ENCODE results near the gene PPP1R1B.

PPP1R1B gene

GRCh38 chr17:39658760-39659159 is 32.0 kb downstream of the PPP1R1B start:
- in situ Hi-C loops (cut with MboI; ENCODE audit: low pct_unique_long_range_greater_than_20kb, low sequenced_read_pairs, unreplicated experiment) = no loop called here

GRCh38 chr17:39659279-39660010 is 32.7 kb downstream of the PPP1R1B start:
- DNase-seq (ENCODE audit: low spot score) = no peak
- in situ Hi-C loops (cut with MboI; ENCODE audit: low pct_unique_long_range_greater_than_20kb, low sequenced_read_pairs, unreplicated experiment) = no loop called here
- no peak for TF ChIP-seq CTCF (IDR thresholded peaks at IDR 0.05; ENCODE audit: extremely low read depth, insufficient read depth, missing control alignments)

More at GRCh38 chr17:39658760-39659159, 32.0 kb downstream of the PPP1R1B start:
- no peak for DNase-seq (ENCODE audit: low spot score)
- TF ChIP-seq CTCF (IDR thresholded peaks at IDR 0.05; ENCODE audit: extremely low read depth, insufficient read depth, missing control alignments) = no peak

GRCh38 chr17:39660011-39660360 is 33.2 kb downstream of the PPP1R1B start:
- TF ChIP-seq CTCF (IDR thresholded peaks at IDR 0.05; ENCODE audit: extremely low read depth, insufficient read depth, missing control alignments) = no peak
- no peak for DNase-seq (ENCODE audit: low spot score)
- in situ Hi-C loops (cut with MboI; ENCODE audit: low pct_unique_long_range_greater_than_20kb, low sequenced_read_pairs, unreplicated experiment) = no loop called here

GRCh38 chr17:39660397-39661385 is 33.9 kb downstream of the PPP1R1B start:
- in situ Hi-C loops (cut with MboI; ENCODE audit: low pct_unique_long_range_greater_than_20kb, low sequenced_read_pairs, unreplicated experiment) = no loop called here
- no peak for DNase-seq (ENCODE audit: low spot score)
- TF ChIP-seq CTCF (IDR thresholded peaks at IDR 0.05; ENCODE audit: extremely low read depth, insufficient read depth, missing control alignments) = no peak

GRCh38 chr17:39661744-39662541 is 35.2 kb downstream of the PPP1R1B start:
- DNase-seq (ENCODE audit: low spot score) = peak; percentile 9
- no peak for TF ChIP-seq CTCF (IDR thresholded peaks at IDR 0.05; ENCODE audit: extremely low read depth, insufficient read depth, missing control alignments)
- in situ Hi-C loops (cut with MboI; ENCODE audit: low pct_unique_long_range_greater_than_20kb, low sequenced_read_pairs, unreplicated experiment) = no loop called here

All from GM13977 (cell line).